ENCODE measurements around the gene FBLN1.

Gene FBLN1

GRCh38 chr22:45469281-45470073 is 33.2 kb upstream of the FBLN1 start:
- no peak for TF ChIP-seq CTCF (IDR thresholded peaks at IDR 0.05; ENCODE audit: borderline replicate concordance, insufficient read depth, low read depth, low read length)
- no peak overlapping the region for H3K4me3 ChIP-seq (ENCODE audit: low read depth, low read length)

- H3K4me3 ChIP-seq (ENCODE audit: low read depth, low read length) = no peak overlapping the region
- TF ChIP-seq CTCF (IDR thresholded peaks at IDR 0.05; ENCODE audit: borderline replicate concordance, insufficient read depth, low read depth, low read length) = no peak
Observed at GRCh38 chr22:45470871-45471270, 31.8 kb upstream of the FBLN1 start.

- no peak overlapping the region for H3K4me3 ChIP-seq (ENCODE audit: low read depth, low read length)
- no peak for TF ChIP-seq CTCF (IDR thresholded peaks at IDR 0.05; ENCODE audit: borderline replicate concordance, insufficient read depth, low read depth, low read length)
Observed at GRCh38 chr22:45472426-45472825, 30.3 kb upstream of the FBLN1 start.

- H3K4me3 ChIP-seq (ENCODE audit: low read depth, low read length) = no peak overlapping the region
- TF ChIP-seq CTCF (IDR thresholded peaks at IDR 0.05; ENCODE audit: borderline replicate concordance, insufficient read depth, low read depth, low read length) = no peak
Observed at GRCh38 chr22:45473626-45474237, 29.0 kb upstream of the FBLN1 start.

- no peak overlapping the region for H3K4me3 ChIP-seq (ENCODE audit: low read depth, low read length)
- no peak for TF ChIP-seq CTCF (IDR thresholded peaks at IDR 0.05; ENCODE audit: borderline replicate concordance, insufficient read depth, low read depth, low read length)
Observed at GRCh38 chr22:45475063-45475747, 27.5 kb upstream of the FBLN1 start.

GRCh38 chr22:45475851-45476514 is 26.7 kb upstream of the FBLN1 start:
- TF ChIP-seq CTCF (IDR thresholded peaks at IDR 0.05; ENCODE audit: borderline replicate concordance, insufficient read depth, low read depth, low read length) = no peak
- H3K4me3 ChIP-seq (ENCODE audit: low read depth, low read length) = no peak overlapping the region

Measured in GM12875 (cell line).